GM21619 (cell line): ENCODE data around the gene EHD2.
"Not testable (repeated sequence)": the region's sequence is repeated elsewhere in the genome, so short reads cannot be mapped to it uniquely, and the experiment has no call there.

ENCODE experiments used
- ATAC-seq: cut with Tn5 transposase; IDR thresholded peaks from one replicate; pipeline ENCODE4 v1.9.1; 2021; ENCODE audit not compliant: unreplicated experiment

Gene EHD2

GRCh38 chr19:47713046-47714021 lies at the start of gene EHD2:
EHD2 (plus strand) TSS chr19:47713422; CDS start chr19:47716613, 3,191 bp downstream.
- no peak for ATAC-seq

GRCh38 chr19:47663435-47663910 lies 49.7 kb upstream of the EHD2 start:
- ATAC-seq = no peak

GRCh38 chr19:47663911-47664771 lies 49.1 kb upstream of the EHD2 start:
- ATAC-seq = no peak

- ATAC-seq = not testable (repeated sequence)
These were observed 44.7 kb upstream of the EHD2 start for GRCh38 chr19:47668556-47668955.

GRCh38 chr19:47670736-47671135 lies 42.5 kb upstream of the EHD2 start:
- no peak for ATAC-seq

GRCh38 chr19:47671499-47671898 lies 41.7 kb upstream of the EHD2 start:
- ATAC-seq = no peak

GRCh38 chr19:47673426-47673825 lies 39.8 kb upstream of the EHD2 start:
- ATAC-seq = no peak

GRCh38 chr19:47674548-47674947 lies 38.7 kb upstream of the EHD2 start:
- no peak for ATAC-seq

- no peak for ATAC-seq
These were observed 38.0 kb upstream of the EHD2 start for GRCh38 chr19:47675271-47675670.

GRCh38 chr19:47675859-47676258 lies 37.4 kb upstream of the EHD2 start:
- no peak for ATAC-seq

- no peak for ATAC-seq
These were observed 36.4 kb upstream of the EHD2 start for GRCh38 chr19:47676811-47677210.

GRCh38 chr19:47679251-47679900 lies 33.8 kb upstream of the EHD2 start:
- no peak for ATAC-seq

- ATAC-seq = no peak
These were observed 33.0 kb upstream of the EHD2 start for GRCh38 chr19:47679922-47680857.

GRCh38 chr19:47680858-47681332 lies 32.3 kb upstream of the EHD2 start:
- no peak for ATAC-seq

GRCh38 chr19:47681388-47681787 lies 31.8 kb upstream of the EHD2 start:
- no peak for ATAC-seq

- ATAC-seq = no peak
These were observed 31.3 kb upstream of the EHD2 start for GRCh38 chr19:47681936-47682335.

- no peak for ATAC-seq
These were observed 30.3 kb upstream of the EHD2 start for GRCh38 chr19:47682939-47683338.

GRCh38 chr19:47686679-47687450 lies 26.4 kb upstream of the EHD2 start:
- ATAC-seq = no peak

- ATAC-seq = no peak
These were observed 25.3 kb upstream of the EHD2 start for GRCh38 chr19:47687906-47688305.
